Measurements from ENCODE around the gene FCHSD2.
"Not testable (repeated sequence)": the region's sequence is repeated elsewhere in the genome, so short reads cannot be mapped to it uniquely, and the experiment has no call there.

The FCHSD2 gene

GRCh38 chr11:72984453-72985077, 157.6 kb downstream of the FCHSD2 start:
- Histone ChIP-seq H3K4me1 (ENCODE audit: insufficient read depth, insufficient read length) (no peaks in the 10 kb centered on the region), H3K27me3 (ENCODE audit: insufficient read depth, insufficient read length) (no peaks in the 10 kb centered on the region), H3K9me3 (ENCODE audit: insufficient read depth, low read length) (no peaks in the 10 kb centered on the region), H3K4me3 (ENCODE audit: insufficient read length, low read depth) (no peak overlapping the region), H3K36me3 (ENCODE audit: insufficient read depth, insufficient read length, low read length) (no peaks in the 10 kb centered on the region), H3K9ac (ENCODE audit: insufficient read length, low read depth) (no peak overlapping the region)
- no peak for TF ChIP-seq ZNF274 (IDR thresholded peaks at IDR 0.05; ENCODE audit: low read depth, low read length)
- DNase-seq (ENCODE audit: low read depth, low spot score): no peak

GRCh38 chr11:72983560-72983959, 158.6 kb downstream of the FCHSD2 start:
- TF ChIP-seq SUZ12 (IDR thresholded peaks at IDR 0.05; ENCODE audit: extremely low read depth, insufficient read depth, insufficient read length): no peak
- no peak for TF ChIP-seq YY1 (IDR thresholded peaks at IDR 0.05; ENCODE audit: insufficient read depth, insufficient read length)
- TF ChIP-seq ZNF274 (IDR thresholded peaks at IDR 0.05; ENCODE audit: low read depth, low read length): no peak
- Histone ChIP-seq H3K9ac (ENCODE audit: insufficient read length, low read depth) (no peak overlapping the region), H3K9me3 (ENCODE audit: insufficient read depth, low read length) (no peaks in the 10 kb centered on the region), H3K36me3 (ENCODE audit: insufficient read depth, insufficient read length, low read length) (no peaks in the 10 kb centered on the region), H3K4me3 (ENCODE audit: insufficient read length, low read depth) (no peak overlapping the region), H3K27me3 (ENCODE audit: insufficient read depth, insufficient read length) (no peaks in the 10 kb centered on the region), H3K4me1 (ENCODE audit: insufficient read depth, insufficient read length) (no peaks in the 10 kb centered on the region)
- DNase-seq (ENCODE audit: low read depth, low spot score): no peak

GRCh38 chr11:72981971-72982685, 160.0 kb downstream of the FCHSD2 start:
- no peaks in the 10 kb centered on the region for H3K9me3 ChIP-seq (ENCODE audit: insufficient read depth, low read length)
- H3K4me1 ChIP-seq (ENCODE audit: insufficient read depth, insufficient read length): no peaks in the 10 kb centered on the region
- no peak for TF ChIP-seq YY1 (IDR thresholded peaks at IDR 0.05; ENCODE audit: insufficient read depth, insufficient read length)
- no peak for TF ChIP-seq SUZ12 (IDR thresholded peaks at IDR 0.05; ENCODE audit: extremely low read depth, insufficient read depth, insufficient read length)
- TF ChIP-seq ZNF274 (IDR thresholded peaks at IDR 0.05; ENCODE audit: low read depth, low read length): no peak
- no peak overlapping the region for H3K4me3 ChIP-seq (ENCODE audit: insufficient read length, low read depth)
- no peak overlapping the region for H3K9ac ChIP-seq (ENCODE audit: insufficient read length, low read depth)
- DNase-seq (ENCODE audit: low read depth, low spot score): no peak
- H3K36me3 ChIP-seq (ENCODE audit: insufficient read depth, insufficient read length, low read length): no peaks in the 10 kb centered on the region
- no peaks in the 10 kb centered on the region for H3K27me3 ChIP-seq (ENCODE audit: insufficient read depth, insufficient read length)

GRCh38 chr11:72981080-72981479, 161.0 kb downstream of the FCHSD2 start:
- Histone ChIP-seq H3K4me3 (ENCODE audit: insufficient read length, low read depth) (no peak overlapping the region), H3K36me3 (ENCODE audit: insufficient read depth, insufficient read length, low read length) (no peaks in the 10 kb centered on the region), H3K9ac (ENCODE audit: insufficient read length, low read depth) (no peak overlapping the region), H3K27me3 (ENCODE audit: insufficient read depth, insufficient read length) (no peaks in the 10 kb centered on the region), H3K9me3 (ENCODE audit: insufficient read depth, low read length) (no peaks in the 10 kb centered on the region), H3K4me1 (ENCODE audit: insufficient read depth, insufficient read length) (no peaks in the 10 kb centered on the region)
- TF ChIP-seq ZNF274 (IDR thresholded peaks at IDR 0.05; ENCODE audit: low read depth, low read length) (no peak), YY1 (IDR thresholded peaks at IDR 0.05; ENCODE audit: insufficient read depth, insufficient read length) (no peak), SUZ12 (IDR thresholded peaks at IDR 0.05; ENCODE audit: extremely low read depth, insufficient read depth, insufficient read length) (no peak)
- DNase-seq (ENCODE audit: low read depth, low spot score): no peak

- not testable (repeated sequence) for H3K27me3 ChIP-seq (ENCODE audit: insufficient read depth, insufficient read length); H3K9ac ChIP-seq (ENCODE audit: insufficient read length, low read depth); H3K4me1 ChIP-seq (ENCODE audit: insufficient read depth, insufficient read length); H3K36me3 ChIP-seq (ENCODE audit: insufficient read depth, insufficient read length, low read length); H3K4me3 ChIP-seq (ENCODE audit: insufficient read length, low read depth); H3K9me3 ChIP-seq (ENCODE audit: insufficient read depth, low read length); DNase-seq (ENCODE audit: low read depth, low spot score)
These were observed 164.3 kb downstream of the FCHSD2 start for GRCh38 chr11:72977782-72978181.

GRCh38 chr11:72976522-72976892, 165.6 kb downstream of the FCHSD2 start:
- H3K36me3 ChIP-seq (ENCODE audit: insufficient read depth, insufficient read length, low read length); H3K4me1 ChIP-seq (ENCODE audit: insufficient read depth, insufficient read length); H3K9ac ChIP-seq (ENCODE audit: insufficient read length, low read depth); H3K27me3 ChIP-seq (ENCODE audit: insufficient read depth, insufficient read length); H3K9me3 ChIP-seq (ENCODE audit: insufficient read depth, low read length); DNase-seq (ENCODE audit: low read depth, low spot score); H3K4me3 ChIP-seq (ENCODE audit: insufficient read length, low read depth): not testable (repeated sequence)

GRCh38 chr11:72975778-72976521, 166.2 kb downstream of the FCHSD2 start:
- Histone ChIP-seq H3K27me3 (ENCODE audit: insufficient read depth, insufficient read length) (no peaks in the 10 kb centered on the region), H3K9ac (ENCODE audit: insufficient read length, low read depth) (no peak overlapping the region), H3K9me3 (ENCODE audit: insufficient read depth, low read length) (no peaks in the 10 kb centered on the region), H3K36me3 (ENCODE audit: insufficient read depth, insufficient read length, low read length) (no peaks in the 10 kb centered on the region), H3K4me1 (ENCODE audit: insufficient read depth, insufficient read length) (no peaks in the 10 kb centered on the region), H3K4me3 (ENCODE audit: insufficient read length, low read depth) (no peak overlapping the region)
- DNase-seq (ENCODE audit: low read depth, low spot score): no peak
- no peak for TF ChIP-seq SUZ12 (IDR thresholded peaks at IDR 0.05; ENCODE audit: extremely low read depth, insufficient read depth, insufficient read length)
- no peak for TF ChIP-seq YY1 (IDR thresholded peaks at IDR 0.05; ENCODE audit: insufficient read depth, insufficient read length)
- TF ChIP-seq ZNF274 (IDR thresholded peaks at IDR 0.05; ENCODE audit: low read depth, low read length): no peak

Data from NT2/D1 (cell line).